GM20431 (cell line): ENCODE data around the gene CMTM1.

Experiments
- in situ Hi-C: fragments of 300-500 bp; cut with MseI, MboI; formaldehyde crosslinking; loops from one replicate; pipeline ENCODE4 v1.15.0; 2020; ENCODE audit warnings: low sequenced_read_pairs; ENCODE audit not compliant: unreplicated experiment

CMTM1 gene

DNA sequence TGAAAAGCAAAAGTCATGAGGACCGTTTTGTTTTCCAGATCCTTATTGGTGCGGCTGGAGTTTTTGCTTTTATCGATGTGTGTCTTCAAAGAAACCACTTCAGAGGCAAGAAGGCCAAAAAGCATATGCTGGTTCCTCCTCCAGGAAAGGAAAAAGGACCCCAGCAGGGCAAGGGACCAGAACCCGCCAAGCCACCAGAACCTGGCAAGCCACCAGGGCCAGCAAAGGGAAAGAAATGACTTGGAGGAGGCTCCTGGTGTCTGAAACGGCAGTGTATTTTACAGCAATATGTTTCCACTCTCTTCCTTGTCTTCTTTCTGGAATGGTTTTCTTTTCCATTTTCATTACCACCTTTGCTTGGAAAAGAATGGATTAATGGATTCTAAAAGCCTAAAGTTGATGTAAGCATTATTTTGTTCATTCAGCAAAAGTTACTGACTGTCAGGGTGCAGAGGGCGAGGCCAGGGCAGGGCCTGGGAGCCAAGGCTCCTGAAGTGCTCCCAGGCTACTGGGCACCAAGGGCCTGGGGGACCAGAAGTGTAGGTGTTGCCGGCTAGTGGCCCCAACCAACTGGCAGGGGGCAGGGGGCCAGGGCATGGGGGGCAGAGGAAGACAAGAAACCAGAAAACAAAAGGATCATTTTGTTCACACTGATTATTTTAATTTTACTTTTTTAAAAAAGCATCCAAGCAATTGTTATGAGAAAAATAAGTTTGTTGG, 21.8 kb downstream of the CMTM1 start:
- in situ Hi-C loops: loop anchor here (25.0 kb wide), 1 partner anchor 176 kb away; no protein-coding TSS in a partner anchor

DNA sequence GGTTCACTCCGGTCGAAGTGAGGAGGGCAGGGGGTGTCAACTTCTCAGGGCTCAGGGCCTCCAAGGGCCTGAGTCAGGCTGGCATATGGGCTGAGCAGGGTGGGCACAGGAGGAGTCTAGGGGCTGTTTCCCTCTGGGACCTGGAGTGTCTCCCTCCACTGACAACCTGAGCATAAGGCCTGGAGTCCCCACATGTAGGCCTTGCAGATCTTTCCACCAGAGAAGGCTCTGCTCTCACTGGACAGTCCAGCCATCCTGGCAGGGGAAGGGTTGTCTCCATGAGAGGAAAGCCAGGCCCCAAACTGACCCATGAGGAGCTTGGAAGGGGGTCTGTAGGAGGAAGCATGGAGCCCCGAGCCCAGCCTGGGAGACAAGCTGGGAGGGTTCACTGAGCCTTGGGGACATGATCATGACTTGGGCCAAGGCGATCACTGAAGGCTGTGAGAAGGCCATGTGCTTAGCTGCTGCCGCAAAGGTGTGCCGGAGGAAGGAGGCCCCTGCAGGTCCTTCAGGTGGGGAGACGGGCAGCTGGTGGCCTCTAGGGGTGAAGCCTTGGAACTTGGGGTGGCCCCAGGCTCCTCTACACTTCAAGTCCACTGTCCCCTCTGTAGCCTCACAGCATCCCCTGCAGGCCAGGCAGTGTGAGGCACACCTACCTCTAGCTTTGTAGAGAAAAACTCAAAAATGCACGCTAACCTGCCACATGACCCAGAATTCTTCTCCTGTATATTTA, 22.9 kb downstream of the CMTM1 start:
- in situ Hi-C loops: loop anchor here (25.0 kb wide), 1 partner anchor 177 kb away; no protein-coding TSS in a partner anchor

DNA sequence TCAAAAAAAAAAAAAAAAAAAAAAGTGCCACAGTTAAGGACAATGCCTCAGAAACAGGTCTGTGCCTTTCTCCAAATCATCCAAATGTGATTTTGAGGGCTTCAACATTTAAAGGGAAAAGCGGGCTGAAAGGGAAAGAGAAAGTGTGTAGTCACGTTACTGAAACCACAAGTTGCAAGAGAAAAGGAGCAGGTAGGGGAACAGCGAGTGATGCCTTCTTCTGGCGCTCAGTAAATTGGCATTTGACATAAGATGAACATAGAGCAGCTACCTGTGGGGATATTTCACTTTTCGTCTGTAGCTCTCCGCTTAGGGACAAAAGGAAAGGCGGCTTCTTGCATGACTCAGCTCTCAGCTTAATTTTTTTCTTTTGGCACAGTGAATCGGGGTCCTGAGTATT, 24.1 kb downstream of the CMTM1 start:
- in situ Hi-C loops: loop anchor here (25.0 kb wide), 1 partner anchor 178 kb away; no protein-coding TSS in a partner anchor

DNA sequence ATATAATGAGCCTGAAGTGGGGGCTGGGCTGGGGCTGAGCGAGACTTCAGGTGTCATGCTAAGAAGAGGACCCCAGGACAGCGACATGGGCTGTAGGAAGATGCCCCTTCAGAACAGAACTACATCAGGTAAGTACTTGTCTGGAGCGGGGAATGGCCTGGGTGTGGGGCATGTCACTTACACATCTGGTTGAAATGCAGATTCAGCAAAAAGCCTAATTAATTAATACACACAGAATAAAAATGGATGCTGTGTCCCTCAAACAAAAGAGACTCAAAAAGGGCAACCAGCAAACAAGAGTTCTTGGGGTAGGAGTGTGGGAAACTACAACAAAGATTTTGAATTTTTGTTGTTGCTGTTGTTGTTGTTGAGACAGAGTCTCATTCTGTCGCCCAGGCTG, 24.8 kb downstream of the CMTM1 start:
- in situ Hi-C loops: loop anchor here (25.0 kb wide), 1 partner anchor 179 kb away; no protein-coding TSS in a partner anchor

DNA sequence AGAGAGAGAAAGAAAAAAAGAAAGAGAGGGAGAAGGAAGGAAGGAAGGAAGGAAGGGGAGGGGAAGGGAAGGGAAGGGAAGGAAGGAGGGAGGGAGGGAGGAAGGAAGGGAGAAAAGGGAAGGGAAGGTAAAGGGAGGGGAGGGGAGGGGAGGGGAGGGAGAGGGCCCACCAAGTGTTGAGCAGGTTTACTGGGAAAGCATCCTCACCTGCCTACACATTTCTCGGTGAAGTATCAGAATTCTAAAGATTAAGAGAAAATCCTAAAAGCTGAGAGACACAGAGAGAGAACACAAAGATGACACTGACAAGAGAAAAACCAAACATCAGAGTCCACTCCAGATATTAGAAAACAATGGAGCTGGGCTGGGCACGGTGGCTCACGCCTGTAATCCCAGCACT, 26.0 kb downstream of the CMTM1 start:
- in situ Hi-C loops: loop anchor here (25.0 kb wide), 1 partner anchor 180 kb away; no protein-coding TSS in a partner anchor

DNA sequence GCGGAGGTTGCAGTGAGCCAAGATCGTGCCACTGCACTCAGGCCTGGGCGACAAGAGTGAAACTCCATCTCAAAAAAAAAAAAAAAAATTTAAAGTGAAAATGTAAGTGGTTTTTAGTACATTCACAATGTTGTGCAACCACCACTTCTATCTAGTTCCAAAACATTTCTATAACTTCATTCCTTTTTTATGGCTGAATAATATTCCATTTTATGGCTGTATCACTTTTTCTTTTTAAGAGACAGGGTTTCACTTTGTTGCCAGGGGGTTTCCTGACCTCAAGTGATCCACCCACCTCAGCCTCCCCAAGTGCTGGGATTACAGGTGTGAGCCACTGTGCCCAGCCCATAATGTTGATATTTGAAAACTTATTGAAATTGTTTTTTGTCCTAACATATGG, 26.6 kb downstream of the CMTM1 start:
- in situ Hi-C loops: loop anchor here (25.0 kb wide), 1 partner anchor 181 kb away; no protein-coding TSS in a partner anchor

DNA sequence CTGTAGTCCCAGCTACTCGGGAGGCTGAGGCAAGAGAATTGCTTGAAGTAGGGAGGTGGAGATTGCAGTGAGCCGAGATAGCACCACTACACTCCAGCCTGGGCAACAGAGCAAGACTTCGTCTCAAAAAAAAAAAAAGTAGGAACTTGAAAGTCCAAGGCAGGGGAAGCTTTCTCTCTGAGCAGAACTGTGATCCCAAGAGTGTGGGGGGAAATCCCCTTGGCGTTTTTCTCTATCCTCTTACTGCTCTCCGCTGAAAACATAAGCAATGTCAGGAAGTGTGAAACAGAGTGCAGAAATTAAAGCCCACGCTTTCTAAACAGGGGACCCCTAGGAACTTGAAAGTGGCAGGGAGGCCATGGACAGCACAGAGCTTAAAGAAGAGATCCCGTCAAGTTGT, 28.5 kb downstream of the CMTM1 start:
- in situ Hi-C loops: loop anchor here (25.0 kb wide), 1 partner anchor 182 kb away; no protein-coding TSS in a partner anchor

DNA sequence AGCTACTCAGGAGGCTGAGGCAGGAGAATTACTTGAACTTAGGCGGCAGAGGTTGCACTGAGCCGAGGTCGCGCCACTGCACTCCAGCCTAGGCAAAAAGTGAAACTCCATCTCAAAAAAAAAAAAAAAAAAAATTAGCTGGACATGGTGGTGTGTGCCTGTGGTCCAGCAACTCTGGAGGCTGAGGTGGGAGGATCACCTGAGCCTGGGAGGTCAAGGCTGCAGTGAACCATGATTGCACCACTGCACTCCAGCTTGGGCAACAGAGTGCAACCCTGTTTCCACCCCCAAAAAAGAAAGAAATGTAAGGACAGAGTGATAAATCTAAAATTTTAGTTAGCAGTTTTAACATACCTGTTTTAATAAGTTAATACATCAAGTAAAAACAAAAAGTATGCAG, 30.3 kb downstream of the CMTM1 start:
- in situ Hi-C loops: loop anchor here (25.0 kb wide), 1 partner anchor 184 kb away; no protein-coding TSS in a partner anchor

DNA sequence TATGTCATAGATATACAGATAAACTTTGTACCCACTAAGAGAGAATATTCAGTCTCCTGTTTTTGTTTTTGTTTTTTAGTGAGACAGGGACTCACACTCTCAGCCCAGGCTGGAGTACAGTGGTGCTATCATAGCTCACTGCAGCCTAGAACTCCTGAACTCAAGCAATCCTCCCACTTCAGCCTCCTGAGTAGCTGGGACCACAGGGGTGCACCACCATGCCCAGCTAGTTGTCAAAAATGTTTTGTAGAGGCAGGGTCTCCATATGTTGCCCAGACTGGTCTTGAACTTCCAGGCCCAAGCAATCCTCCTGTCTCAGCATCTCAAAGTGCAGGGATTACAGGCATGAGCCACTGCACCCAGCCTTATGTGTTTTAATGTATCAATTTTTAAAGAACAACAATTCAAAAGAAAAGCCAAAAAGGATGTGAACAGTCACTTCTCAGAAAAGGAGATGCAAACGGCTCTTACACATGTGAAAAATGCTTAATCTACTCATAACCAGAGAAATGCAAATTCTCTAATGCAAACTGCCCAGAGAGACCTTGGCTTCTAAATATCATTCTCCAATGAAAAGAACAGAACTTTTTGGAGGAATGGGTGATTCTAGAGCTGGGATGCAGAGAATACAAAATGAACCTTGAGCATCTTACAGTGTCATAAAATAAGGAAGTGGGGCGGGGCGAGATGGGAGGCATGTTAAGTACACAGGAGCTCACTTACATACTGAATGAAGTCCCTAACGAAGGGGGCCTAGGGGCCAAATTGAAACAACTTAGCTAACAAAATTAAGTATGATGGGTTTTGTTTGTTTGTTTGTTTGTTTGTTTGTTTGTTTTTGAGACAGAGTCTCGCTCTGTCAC, 31.0 kb downstream of the CMTM1 start:
- in situ Hi-C loops: loop anchor here (25.0 kb wide), 1 partner anchor 185 kb away; no protein-coding TSS in a partner anchor

DNA sequence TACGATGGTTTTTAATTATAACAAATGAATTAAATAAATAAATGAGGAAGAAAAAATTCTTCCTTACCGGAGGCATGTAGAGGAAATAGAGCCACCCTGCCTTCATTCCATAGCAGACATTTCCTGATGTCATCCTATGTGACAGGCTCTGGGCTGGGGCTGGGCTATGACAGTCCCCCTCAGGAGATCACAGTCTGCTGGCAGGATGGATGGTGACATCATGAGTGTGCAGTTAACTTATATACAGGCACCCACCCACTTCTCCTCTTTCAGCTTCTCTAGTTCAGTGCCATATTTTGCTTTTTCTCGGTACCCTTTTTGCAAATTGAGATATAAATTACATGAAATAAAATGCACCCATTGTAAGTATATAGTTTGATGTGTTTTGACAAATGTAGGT, 31.9 kb downstream of the CMTM1 start:
- in situ Hi-C loops: loop anchor here (25.0 kb wide), 1 partner anchor 186 kb away; no protein-coding TSS in a partner anchor

DNA sequence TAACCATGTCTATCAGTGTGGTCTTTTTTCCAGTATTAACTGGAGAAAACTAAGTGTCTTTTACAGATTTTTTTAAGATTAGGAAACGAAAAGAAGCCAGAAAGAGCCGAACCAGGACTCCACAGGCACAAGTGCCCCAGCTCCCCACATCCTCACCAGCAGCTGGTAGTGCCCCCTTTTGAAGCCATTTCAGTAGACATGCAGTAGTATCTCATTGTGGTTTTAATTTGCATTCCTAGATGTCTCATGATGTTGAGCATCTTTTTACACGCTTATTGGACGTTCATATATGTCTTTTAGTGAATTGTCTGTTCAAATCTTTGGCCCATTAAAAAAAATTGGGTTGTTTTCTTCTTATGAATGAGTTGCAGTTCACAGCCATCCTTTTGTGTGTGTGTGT, 33.5 kb downstream of the CMTM1 start:
- in situ Hi-C loops: loop anchor here (25.0 kb wide), 1 partner anchor 187 kb away; no protein-coding TSS in a partner anchor

DNA sequence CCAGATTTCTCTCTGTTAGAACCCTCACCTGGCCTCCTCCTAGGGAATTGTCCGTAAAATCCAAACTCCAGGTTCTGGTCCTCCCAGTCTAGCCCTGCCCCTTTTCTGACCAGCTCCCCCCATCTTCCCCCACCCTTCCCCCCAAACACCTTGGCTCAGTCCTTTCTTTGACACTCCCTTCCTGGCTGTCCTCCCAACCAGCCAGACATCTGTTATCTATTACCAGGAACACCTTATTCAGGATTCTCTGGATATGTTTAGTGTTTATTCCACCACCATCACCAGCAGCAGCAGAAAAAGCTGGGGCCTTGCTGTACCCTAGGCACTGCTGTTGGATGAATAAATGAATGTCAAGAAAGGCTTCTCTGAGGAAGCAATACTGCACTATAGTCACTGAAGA, 34.2 kb downstream of the CMTM1 start:
- in situ Hi-C loops: no loop called here

DNA sequence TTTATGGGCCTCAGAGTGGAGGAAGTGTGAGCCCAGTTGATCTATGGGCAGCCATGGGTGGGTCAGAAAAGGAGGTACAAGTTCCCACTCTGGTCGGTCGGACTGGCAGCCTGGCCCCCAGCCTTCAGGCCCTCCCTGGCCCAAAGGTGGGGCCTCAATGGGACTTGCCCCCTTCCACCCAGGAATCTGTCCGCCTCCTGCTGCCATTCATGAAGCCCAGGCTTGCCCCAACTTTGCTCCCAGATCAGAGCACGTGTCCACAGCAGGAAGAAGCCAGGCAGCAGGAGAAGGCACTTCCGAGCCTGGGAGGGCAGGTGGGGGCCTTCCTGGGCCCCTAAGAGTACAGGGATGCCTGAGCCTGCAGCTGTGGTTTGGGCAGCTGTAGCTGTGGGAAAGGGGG, 35.2 kb downstream of the CMTM1 start:
- in situ Hi-C loops: no loop called here

DNA sequence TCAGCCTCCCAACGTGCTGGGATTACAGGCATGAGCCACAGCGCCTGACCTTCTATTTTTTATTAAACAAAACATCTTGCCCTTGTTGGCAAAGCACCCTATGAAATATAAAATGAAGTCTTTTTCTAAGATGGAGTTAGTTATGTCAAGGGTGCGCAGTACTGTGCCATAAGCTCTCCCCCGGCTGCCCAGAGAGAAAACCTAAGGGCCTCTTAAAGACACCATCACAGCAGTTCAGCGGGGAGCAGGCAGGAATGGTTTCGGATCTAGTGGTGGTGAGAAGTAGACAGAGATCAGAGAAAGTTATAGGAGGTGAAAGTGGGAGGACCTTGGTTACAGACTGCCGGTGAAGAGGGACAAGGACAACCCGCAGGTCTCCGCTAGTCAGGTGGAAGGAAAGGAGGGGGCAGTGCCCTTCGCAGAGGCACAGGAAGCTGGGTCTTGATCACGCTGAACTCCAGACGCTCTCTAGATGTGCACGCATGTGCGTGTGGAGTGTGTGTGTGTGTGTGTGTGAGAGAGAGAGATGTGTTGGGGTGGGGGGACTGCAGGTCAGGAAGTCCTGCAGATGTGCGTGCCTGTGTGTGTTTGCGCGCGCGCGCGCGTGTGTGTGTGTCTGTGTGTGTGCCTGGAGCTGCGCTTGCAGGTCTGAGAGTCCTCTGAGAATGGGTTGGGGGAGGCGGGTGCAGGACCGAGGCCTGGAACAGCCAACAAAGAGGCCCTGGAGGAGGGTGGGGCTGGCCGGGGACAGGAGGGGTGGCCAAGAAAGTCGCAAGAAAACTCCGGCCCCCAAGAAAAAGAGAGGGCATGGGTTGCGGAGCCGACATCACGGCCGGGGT, 37.5 kb downstream of the CMTM1 start:
- in situ Hi-C loops: no loop called here

DNA sequence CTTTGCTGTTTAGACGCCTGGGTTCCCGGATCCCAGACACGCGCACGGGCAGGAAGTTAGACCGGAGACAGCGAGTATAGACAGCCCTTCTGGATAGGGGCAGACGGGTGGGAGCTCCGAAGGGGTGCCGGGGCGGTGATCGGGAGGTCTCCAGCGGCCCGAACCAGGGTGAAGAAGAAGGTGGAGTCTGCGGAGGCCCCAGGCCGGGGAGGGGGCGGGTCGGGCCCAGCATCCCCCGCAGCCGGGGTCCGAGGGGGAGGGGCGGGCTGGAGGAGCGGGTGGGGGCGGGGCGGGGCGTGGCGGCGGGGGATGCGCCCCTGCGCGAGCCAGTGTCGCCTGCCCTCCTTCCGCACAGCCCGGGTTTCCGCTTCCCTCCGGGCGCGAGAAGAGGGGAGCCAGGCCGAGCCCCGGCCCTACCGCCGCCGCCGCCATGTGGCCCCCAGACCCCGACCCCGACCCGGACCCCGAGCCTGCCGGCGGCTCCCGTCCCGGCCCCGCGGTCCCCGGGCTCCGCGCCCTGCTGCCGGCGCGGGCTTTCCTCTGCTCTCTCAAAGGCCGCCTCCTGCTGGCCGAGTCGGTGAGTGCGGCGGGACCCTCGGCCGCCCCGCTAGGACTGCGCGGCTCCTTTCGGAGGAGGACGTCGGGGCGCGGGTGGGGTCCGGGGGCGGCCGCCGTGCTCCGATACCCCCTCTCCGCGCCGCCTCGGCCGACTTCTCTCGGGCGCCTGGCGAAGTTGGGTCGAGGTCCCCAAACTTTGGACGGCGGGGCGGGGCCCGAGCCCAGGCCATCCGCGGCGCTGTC, 38.3 kb downstream of the CMTM1 start, which contains the start of gene CMTM3:
Gene CMTM3, plus strand, starts transcription at position 329 of the 801 bp plus-strand sequence. Its CDS starts 102 bp downstream, at position 431.
- in situ Hi-C loops: no loop called here

DNA sequence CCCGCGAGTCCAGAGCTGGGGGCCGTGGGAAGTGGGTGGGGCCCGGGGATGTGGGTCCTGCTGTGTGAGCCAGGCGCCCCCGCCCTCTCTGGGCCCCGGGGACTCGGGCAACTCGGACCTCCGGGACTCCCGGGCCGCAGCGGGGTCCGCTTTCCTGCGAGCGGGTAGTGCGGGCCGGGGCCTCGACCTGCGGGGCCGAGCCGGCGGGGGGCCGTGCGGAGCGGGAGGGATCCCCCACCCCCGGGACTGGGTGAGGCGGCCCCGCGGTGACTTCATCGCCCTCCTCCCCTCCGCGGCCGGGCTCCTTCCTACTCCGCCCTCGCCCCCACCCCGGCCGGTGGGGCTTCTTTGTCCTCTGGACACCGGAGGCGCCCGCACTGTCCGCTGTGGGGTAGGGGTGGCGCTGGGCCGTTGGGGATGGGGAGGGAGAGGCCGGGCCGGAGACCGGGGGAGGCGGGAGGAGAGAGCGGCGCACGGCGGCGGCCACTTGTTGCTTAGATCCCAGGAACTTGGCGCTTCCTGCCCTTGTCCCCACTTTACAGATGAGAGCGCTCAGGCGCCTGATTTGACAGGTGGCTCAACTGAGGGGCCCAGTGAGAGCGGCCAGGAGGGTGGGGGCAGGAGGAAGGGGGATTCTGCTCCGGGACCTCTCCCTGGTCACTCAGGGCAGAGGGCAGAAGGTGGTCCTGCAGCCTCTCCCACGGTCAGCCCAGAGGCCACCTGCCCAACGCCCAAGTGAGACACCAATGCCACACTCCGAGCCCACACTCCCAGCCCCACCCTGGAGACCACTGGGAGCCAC, 39.1 kb downstream of the CMTM1 start:
- in situ Hi-C loops: no loop called here

DNA sequence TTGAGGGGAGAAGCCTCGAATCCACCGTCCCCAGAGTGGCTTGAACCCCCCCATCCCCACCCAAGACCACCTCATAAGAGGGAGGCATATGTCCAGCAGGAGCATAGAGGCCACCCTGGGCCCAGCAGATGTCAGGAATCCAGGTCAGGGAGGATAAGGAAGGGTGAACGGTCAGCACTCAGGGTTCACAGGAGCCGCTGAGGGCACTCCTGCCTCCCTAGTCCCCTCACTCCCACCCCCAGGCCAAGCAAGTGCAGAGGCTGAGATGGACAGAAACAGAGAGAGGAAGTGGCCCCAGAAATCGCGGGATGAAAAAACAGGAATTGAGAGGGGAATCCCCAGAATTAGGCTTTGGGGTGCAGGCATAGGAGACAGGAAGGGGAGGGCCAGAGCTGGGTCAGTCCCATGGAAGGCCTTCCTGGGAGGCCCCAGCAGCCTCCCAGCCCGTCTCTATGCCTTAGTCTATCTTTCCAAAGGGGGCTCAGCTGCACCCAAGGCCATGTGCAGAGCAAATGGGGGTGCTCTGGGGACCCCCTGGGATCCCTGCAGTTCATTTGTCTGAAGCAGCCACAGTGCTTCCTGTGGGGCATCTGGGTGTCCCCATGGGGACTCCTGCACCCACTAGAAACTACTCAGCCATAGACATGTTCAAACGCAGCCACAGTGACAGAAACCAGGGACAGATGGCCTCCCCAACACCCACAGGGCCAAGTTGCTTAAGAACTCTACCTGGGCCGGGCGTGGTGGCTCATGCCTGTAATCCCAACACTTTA, 39.9 kb downstream of the CMTM1 start:
- in situ Hi-C loops: no loop called here
